ENCODE measurements around the gene ILKAP.

ILKAP gene

DNA sequence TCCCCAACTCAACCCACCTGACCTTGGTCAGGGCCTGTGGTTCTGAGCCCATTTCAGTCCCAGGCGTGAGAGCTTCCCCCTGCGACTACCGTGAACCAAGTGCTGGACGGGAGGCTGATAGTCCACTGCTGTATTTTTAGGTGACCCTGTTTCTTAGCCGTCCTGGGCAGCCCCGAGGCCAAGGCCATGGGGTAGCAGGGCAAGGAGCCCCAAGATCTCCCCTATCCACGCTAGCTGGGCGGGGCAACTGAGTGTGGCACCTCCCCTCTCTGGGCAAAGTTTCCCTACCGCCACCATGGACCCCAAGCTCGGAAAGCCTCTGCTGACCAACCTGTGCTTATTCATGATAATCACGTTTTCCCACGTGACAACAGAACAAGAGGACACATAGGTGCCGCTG lies 65.6 kb downstream of the ILKAP start:
- DNase-seq = no peak

GRCh38 chr2:238136820-238137537 lies 66.5 kb downstream of the ILKAP start:
- no peak for DNase-seq

- no peak for DNase-seq
These were observed 67.8 kb downstream of the ILKAP start for GRCh38 chr2:238135601-238136150.

DNA sequence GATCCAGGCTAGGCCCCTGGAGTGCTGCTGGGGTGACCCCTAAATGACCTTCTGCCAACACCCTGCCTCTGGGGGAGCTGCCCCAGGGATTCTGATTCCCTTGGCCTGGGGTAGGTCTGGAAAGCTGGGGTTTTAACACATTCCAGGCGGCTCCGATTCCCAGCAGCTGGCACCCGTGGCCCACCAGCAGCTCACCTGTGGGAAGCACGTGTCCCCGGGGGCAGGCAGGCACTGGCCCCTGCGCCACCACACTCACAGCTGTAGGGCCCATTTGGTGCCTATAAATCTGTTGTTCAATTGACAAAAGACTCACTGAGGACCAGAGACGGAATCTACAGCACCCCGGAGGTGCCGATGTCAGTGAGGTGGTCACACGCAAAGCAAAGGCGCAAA lies 69.1 kb downstream of the ILKAP start:
- DNase-seq = no peak

GRCh38 chr2:238133499-238134392 lies 69.7 kb downstream of the ILKAP start:
- no peak for DNase-seq

- DNase-seq = no peak
These were observed 70.7 kb downstream of the ILKAP start for GRCh38 chr2:238132463-238133450.

GRCh38 chr2:238131761-238132462 lies 71.6 kb downstream of the ILKAP start:
- no peak for DNase-seq

- DNase-seq = no peak
These were observed 72.5 kb downstream of the ILKAP start for GRCh38 chr2:238130696-238131628.

DNA sequence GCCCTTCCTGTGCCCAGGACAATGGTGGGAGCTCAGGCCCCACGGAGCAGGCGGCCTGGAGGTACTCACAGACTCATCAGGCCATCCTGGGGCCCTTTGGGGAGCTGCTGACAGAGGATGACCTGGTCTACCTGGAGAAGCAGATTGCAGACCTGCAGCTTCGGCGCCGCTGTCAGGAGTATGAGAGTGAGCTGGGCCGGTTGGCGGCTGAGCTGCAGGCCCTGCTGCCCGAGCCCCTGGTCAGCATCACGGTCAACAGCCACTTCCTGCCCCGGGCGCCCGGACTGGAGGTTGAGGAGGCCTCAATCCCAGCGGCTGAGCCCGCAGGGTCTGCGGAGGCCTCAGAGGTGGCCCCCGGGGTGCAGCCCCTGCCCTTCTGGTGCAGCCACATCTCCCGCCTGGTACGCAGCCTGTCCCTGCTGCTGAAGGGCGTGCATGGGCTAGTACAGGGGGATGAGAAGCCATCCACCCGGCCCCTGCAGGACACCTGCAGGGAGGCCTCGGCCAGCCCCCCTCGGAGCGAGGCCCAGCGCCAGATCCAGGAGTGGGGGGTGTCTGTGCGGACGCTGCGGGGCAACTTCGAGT lies 73.3 kb downstream of the ILKAP start:
- no peak for DNase-seq

DNA sequence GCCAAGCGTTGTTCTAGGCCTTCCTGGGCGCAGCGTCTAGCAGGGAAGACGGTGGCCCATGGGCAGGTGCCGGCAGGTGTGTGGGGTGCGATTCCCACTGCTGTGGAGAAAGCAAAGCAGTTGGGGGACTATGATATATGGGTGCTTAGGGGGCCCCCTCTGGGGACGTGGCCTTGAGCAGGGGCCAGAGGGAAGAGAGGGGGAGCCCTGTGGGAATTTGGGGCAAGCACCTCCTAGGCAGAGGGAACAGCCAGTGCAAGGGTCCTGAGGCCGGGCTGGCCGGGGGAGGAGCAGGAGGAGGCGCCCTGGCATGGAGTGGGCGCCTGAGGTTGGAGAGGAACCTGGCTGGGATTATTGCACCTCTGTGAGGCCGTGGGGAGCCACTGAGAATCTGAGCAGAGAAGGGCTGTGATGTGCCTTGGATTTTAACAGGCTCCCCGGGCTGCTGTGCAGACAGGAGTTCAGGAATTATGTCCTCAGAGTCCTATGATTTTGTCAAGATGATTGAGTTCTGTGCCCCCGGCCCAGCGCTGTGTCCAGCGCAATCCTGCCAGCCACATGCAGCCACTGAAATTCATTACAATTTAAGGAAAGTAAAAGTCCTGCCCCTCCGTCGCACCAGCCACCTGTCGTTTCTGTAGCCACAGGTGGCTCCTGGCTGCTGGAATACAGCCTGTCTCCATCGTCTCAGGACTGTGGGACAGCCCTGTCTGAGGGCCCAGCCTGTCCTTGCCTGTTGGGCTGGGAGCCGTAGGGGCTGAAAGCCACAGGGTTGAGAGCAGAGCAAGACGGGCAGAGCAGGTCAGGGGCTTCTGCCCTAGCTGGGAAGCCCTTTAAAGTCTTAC lies 74.1 kb downstream of the ILKAP start:
- no peak for DNase-seq

GRCh38 chr2:238128534-238129001 lies 74.9 kb downstream of the ILKAP start:
- no peak for DNase-seq

GRCh38 chr2:238128061-238128440 lies 75.4 kb downstream of the ILKAP start:
- no peak for DNase-seq

DNA sequence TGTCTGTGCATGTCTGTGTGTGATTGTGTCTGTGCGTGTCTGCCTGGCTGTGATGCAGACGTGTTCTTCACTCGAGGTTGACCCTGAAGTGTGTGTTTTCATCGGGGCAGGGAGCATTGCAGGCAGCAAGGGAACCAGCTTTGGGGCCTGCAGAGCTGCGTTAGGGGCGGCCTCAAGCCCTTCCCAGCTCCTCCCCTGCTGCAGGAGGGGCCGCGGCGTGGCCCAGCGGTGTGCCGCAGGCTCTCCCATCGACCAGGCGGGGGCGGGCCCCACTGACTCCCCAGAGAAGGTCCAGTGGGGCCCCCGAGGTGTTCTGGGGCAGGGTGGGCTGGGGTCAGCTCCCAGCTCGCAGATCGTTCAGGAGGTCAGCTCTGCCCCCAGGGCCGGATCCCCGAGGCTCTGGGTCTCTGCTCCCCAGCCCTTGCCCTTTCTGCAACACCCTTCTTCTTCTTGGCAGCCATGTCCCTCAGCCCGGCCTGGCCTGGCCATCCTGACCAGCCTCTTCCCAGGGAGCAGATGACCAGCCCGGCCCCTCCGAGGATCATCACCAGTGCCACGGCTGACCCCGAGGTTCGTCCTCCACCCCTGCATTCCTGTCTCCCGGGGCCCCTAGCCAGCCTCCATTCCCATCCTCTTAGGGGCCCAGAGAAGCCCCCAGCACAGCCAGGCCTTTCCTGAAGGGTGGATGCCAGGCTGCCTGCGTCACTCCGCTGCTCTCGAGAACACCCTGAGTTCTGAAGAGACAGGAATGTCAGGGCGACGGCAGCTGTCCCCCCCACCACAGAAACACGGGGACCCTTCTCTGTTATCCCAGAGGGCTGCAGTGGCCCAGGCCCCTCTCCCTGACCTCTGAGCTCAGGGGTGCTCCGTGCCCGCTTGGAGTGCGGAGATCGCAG lies 76.1 kb downstream of the ILKAP start:
- DNase-seq = peak; percentile 70

- no peak for DNase-seq
These were observed 76.7 kb downstream of the ILKAP start for GRCh38 chr2:238126775-238127164.

DNA sequence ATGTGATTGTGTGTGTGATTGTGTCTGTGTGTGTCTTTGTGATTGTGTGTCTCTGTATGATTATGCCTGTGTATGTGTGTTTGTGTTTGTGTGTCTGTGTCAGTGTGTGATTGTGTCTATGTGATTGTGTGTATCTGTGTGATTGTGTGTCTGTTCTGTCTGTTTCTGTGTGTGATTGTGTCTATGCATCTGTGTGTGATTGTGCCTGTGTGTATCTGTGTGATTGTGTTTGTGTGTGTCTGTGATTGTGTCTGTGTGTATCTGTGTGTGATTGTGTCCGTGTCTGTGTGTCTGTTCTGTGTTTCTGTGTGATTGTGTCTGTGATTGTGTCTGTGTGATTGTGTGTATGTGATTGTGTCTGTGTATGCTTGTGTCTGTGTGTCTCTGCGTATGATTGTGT lies 77.2 kb downstream of the ILKAP start:
- no peak for DNase-seq

- DNase-seq = no peak
These were observed 78.2 kb downstream of the ILKAP start for GRCh38 chr2:238125127-238125885.
